K562 (cell line): Measurements from ENCODE around the gene UBE2V1. TPM values are rescaled to one million over a fixed set of nuclear protein-coding genes. Genes with fewer than 3 reads are reported as not detected.
A peak's percentile ranks its signal among the peaks of the same experiment; 100 is the strongest.

ENCODE experiments used
- BCOR ChIP-seq: fragments of 450-650 bp; IDR thresholded peaks from 2 replicates; pipeline ENCODE4 v1.6.1; 2016
- BRD9 ChIP-seq: fragments of 450-650 bp; IDR thresholded peaks from 2 replicates; pipeline ENCODE4 v1.6.1; 2018; ENCODE audit warnings: low read depth; ENCODE audit not compliant: partially characterized antibody
- BRF2 ChIP-seq: IDR thresholded peaks from 3 replicates; pipeline ENCODE4 v1.6.1; 2011; ENCODE audit warnings: borderline replicate concordance, mild to moderate bottlenecking; ENCODE audit not compliant: insufficient read length, insufficient read depth
- GABPB2 ChIP-seq: fragments of 250-450 bp; sonication (Bioruptor Pico); conservative IDR thresholded peaks from 2 replicates; pipeline ENCODE4 v1.5.1; 2021; ENCODE audit warnings: mild to moderate bottlenecking
- IRF2 ChIP-seq: sonication (generic); formaldehyde crosslinking; IDR thresholded peaks from 2 replicates; pipeline ENCODE4 v1.8.1; 2022; ENCODE audit warnings: mild to moderate bottlenecking, missing genetic modification reagents
- KLF1 ChIP-seq: fragments of 450-650 bp; IDR thresholded peaks from 2 replicates; pipeline ENCODE4 v1.6.1; 2016; ENCODE audit warnings: missing genetic modification characterization, missing compliant biosample characterization
- MLLT1 ChIP-seq, 2 experiments: fragments of 450-650 bp; IDR thresholded peaks; 2 replicates each; pipeline ENCODE4 v1.6.1; 2016
- MLX ChIP-seq, 2 experiments: fragments of 450-650 bp in 1 of 2; sonication (generic) in 1 of 2; formaldehyde crosslinking; conservative IDR thresholded peaks; 2 replicates each; pipeline versions ENCODE4 v1.4.0 to v1.8.1; 2020 to 2022; ENCODE audit warnings: mild to moderate bottlenecking in 1 of 2, missing genetic modification reagents in 1 of 2
- NFATC3 ChIP-seq: fragments of 450-650 bp; IDR thresholded peaks from 2 replicates; pipeline ENCODE4 v1.6.1; 2017; ENCODE audit warnings: mild to moderate bottlenecking
- RBM39 ChIP-seq: fragments of 200-400 bp; formaldehyde crosslinking; optimal IDR thresholded peaks from 2 replicates; pipeline ENCODE3; 2018; ENCODE audit warnings: low read depth, low read length
- SIN3B ChIP-seq: fragments of 450-650 bp; IDR thresholded peaks from 2 replicates; pipeline ENCODE4 v1.6.1; 2017; ENCODE audit warnings: low read depth, mild to moderate bottlenecking, moderate library complexity
- SRSF3 ChIP-seq: fragments of 200-400 bp; formaldehyde crosslinking; IDR thresholded peaks from 2 replicates; pipeline ENCODE4 v1.6.1; 2016; ENCODE audit warnings: mild to moderate bottlenecking, low read length, moderate library complexity; ENCODE audit not compliant: insufficient read depth
- SUPT5H ChIP-seq: fragments of 450-650 bp; IDR thresholded peaks from 2 replicates; pipeline ENCODE4 v1.6.1; 2016
- TFE3 ChIP-seq: fragments of 450-650 bp; formaldehyde crosslinking; IDR thresholded peaks from 2 replicates; pipeline ENCODE4 v1.4.0; 2020; ENCODE audit warnings: mild to moderate bottlenecking, mixed read lengths
- TSHZ1 ChIP-seq: fragments of 250-450 bp; sonication (Bioruptor Pico); IDR thresholded peaks from 2 replicates; pipeline ENCODE4 v1.4.0; 2020; ENCODE audit warnings: mild to moderate bottlenecking, moderate library complexity
- USF2 ChIP-seq: sonication (generic); formaldehyde crosslinking; IDR thresholded peaks from 2 replicates; pipeline ENCODE4 v1.5.0; 2020; ENCODE audit warnings: missing genetic modification reagents
- ZFP30 ChIP-seq: fragments of 250-450 bp; sonication (Bioruptor Pico); IDR thresholded peaks from 2 replicates; pipeline ENCODE4 v1.8.0; 2022; ENCODE audit warnings: moderate library complexity, mild to moderate bottlenecking, inconsistent platforms, borderline replicate concordance
- ZNF12 ChIP-seq: sonication (generic); formaldehyde crosslinking; IDR thresholded peaks from 2 replicates; pipeline ENCODE4 v1.4.0; 2020; ENCODE audit warnings: mild to moderate bottlenecking, missing genetic modification reagents
- ZNF551 ChIP-seq: fragments of 250-450 bp; sonication (Bioruptor Pico); IDR thresholded peaks from 2 replicates; pipeline ENCODE4 v1.5.0; 2021; ENCODE audit warnings: mild to moderate bottlenecking, moderate library complexity
- polyA plus RNA-seq, 8 experiments: library from polyadenylated mRNA; depleted of rRNA in 4 of 8; stranded (reverse) in 5 of 8; unstranded in 3 of 8; fragments of >200 nt; fragmentation: Nextera tagmentation in 2 of 8; fragmentation: Illumina TruSeq in 1 of 8; extraction: Ambion mirVana in 2 of 8; extraction: Trizol in 1 of 8; gene quantifications; 2 replicates each; pipeline versions ENCODE4 v1.2.1 to v1.2.3, GENCODE V29; 2011 to 2014; ENCODE audit warnings: inconsistent platforms in 1 of 8, missing spikeins in 1 of 8
- total RNA-seq, 7 experiments: library from RNA; depleted of rRNA in 6 of 7; stranded (reverse); fragments of >200 nt in 6 of 7; fragmentation: Illumina TruSeq in 2 of 7; extraction: Trizol in 2 of 7; gene quantifications; 2 replicates each; pipeline versions ENCODE4 v1.2.1 to v1.2.3, GENCODE V29; 2011 to 2021; ENCODE audit warnings: low replicate concordance in 1 of 7

UBE2V1 gene
- total and polyA plus RNA-seq, 9 of the 15 experiments (the other 6 are each of a cell fraction or from before 2014, with no cell fraction given) = 93.0 to 357 (median 119) TPM

- TF ChIP-seq RBM39 (no peak), BRF2 (no peak), SIN3B (no peak), IRF2 (no peak), USF2 (CRISPR knock-in tag) (no peak), ZNF551 (CRISPR knock-in tag) (no peak), NFATC3 (no peak), TSHZ1 (no peak), GABPB2 (CRISPR knock-in tag) (no peak), BRD9 (no peak), BCOR (peak; percentile 72; the same call in 1 of the 2 replicates), TFE3 (CRISPR knock-in tag) (no peak), MLX (CRISPR knock-in tag; conservative IDR thresholded peaks at IDR 0.05) (no peak), KLF1 (no peak), MLLT1 (IDR thresholded peaks at IDR 0.05) (no peak), ZNF12 (CRISPR knock-in tag) (no peak), ZFP30 (no peak), SUPT5H (0 out of 2 replicates have a peak, but pooled peaks have one; percentile 58), SRSF3 (no peak)
These were observed 2.8 kb upstream of the UBE2V1 start (continued) for GRCh38 chr20:50115591-50116367.
